Neural progenitor cell (in vitro differentiated cells): ENCODE measurements around the gene ZRSR2.

Experiments
- CTCF ChIP-seq: fragments of 200-600 bp; sonication (generic); IDR thresholded peaks from 2 replicates; pipeline ENCODE4 v1.5.1; 2017; ENCODE audit warnings: antibody characterized with exemption, mild to moderate bottlenecking
- EZH2 ChIP-seq: fragments of 200-600 bp; sonication (generic); IDR thresholded peaks from 2 replicates; pipeline ENCODE4 v1.6.1; 2017; ENCODE audit warnings: antibody characterized with exemption, mild to moderate bottlenecking, moderate library complexity
- EZH2phosphoT487 ChIP-seq: fragments of 200-600 bp; sonication (generic); IDR thresholded peaks from 2 replicates; pipeline ENCODE4 v1.6.1; 2017; ENCODE audit warnings: antibody characterized with exemption

DNA sequence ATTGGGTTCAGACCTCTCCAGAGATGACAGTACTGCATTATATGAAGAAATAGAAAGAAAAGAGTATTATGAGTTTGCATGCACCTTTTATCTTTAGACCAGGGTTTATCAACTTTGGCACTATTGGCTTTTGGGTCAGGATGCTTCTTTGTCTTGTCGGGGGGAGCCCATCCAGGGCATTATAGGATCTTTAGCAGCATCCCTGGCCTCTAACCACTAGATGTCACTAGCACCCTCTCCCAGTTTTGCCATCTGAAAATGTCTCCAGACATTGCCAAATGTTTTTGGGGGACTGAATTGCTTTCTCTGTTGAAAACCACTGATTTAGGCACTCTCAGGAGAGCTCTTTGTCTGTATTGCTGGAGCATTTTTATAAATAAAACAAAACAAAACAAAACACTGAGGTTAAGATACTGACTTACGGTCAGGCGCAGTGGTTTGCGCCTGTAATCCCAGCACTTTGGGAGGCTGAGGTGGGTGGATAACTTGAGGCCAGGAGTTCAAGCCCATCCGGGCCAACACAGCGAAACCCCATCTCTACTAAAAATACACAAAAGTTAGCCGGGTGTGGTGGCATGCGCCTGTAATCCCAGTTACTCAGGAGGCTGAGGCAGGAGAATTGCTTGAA, 28.6 kb upstream of the ZRSR2 start:
- TF ChIP-seq EZH2 (no peak), CTCF (peak; percentile 90), EZH2phosphoT487 (no peak)
